DMS53 (cell line): ENCODE results near the gene UMAD1.

ENCODE experiments used
- DNase-seq: peaks from one replicate; lab custom pipeline; 2025; lab: John Stamatoyannopoulos, UW

Gene UMAD1

GRCh38 chr7:7920481-7920880, 279.9 kb downstream of the UMAD1 start:
- peak; percentile 89 for DNase-seq

- peak; percentile 73 for DNase-seq
These were observed 281.3 kb downstream of the UMAD1 start for GRCh38 chr7:7921830-7922229.

DNA sequence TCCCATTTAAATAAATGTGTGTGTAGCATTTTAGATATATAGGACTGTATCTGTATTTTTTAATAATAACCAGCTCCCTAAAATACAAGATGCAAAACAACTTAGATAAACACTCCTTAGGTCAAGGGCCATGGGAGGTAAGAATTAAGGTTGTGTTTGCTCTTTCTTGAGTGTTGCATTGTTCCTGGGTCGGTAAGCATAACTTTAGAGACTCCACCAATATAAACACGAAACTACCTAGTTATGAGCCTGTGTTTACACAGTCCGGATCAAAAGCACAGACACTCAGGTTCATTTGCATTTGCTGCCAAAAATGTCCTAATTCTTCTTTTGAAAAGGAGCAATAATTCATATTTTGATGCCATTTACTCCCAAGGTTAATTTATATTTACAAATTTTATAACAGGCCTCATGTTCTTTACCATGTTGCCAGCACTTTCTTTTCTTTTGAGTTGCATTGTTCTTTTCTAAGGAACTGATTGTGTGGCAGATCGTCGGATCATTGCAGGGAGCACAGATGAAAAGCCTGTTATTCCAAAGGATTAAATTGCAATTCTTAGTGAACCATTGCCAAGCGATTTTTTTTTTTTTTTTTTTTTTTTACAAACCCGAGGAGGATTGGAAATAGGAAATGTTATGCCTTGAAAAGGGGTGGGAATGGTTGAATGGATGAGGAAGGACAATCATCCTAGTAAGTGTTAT, 282.3 kb downstream of the UMAD1 start:
- DNase-seq, result peak; percentile 81

GRCh38 chr7:7923818-7924217, 283.3 kb downstream of the UMAD1 start:
- DNase-seq, result peak; percentile 22

- DNase-seq, result no peak
These were observed 283.8 kb downstream of the UMAD1 start for GRCh38 chr7:7924303-7924702.
